Cardiac fibroblast (primary cell): ENCODE results near the gene PDE1C.

Experiments used
- DNase-seq, 2 donors: peaks; one replicate each; pipeline versions ENCODE4 v3.0.0 to v3.0.0-alpha.2; 2010; ENCODE audit warnings: low read depth in 2 of 2
- H3K4me3 ChIP-seq, 2 donors: replicated peaks in 1 of 2; 1 replicate in 1 of 2; 2 replicates in 1 of 2; pipeline ENCODE4 v1.5.1; 2011; ENCODE audit warnings: low read depth in 2 of 2, low read length in 2 of 2, mild to moderate bottlenecking in 2 of 2, moderate library complexity in 1 of 2
- CTCF ChIP-seq: IDR thresholded peaks from one replicate; pipeline ENCODE4 v1.5.1; 2011; ENCODE audit warnings: low read depth, mild to moderate bottlenecking, low read length, inconsistent platforms

PDE1C gene

GRCh38 chr7:31783221-31783620 lies 287.0 kb downstream of the PDE1C start:
- DNase-seq: no peak
- TF ChIP-seq CTCF: no peak
- H3K4me3 ChIP-seq: no peak overlapping the region

GRCh38 chr7:31782411-31782991 lies 287.7 kb downstream of the PDE1C start:
- peak; percentile 80 for TF ChIP-seq CTCF
- peak; percentile 69 to 80 for DNase-seq
- H3K4me3 ChIP-seq: no peak overlapping the region

GRCh38 chr7:31778296-31778695 lies 291.9 kb downstream of the PDE1C start:
- no peak overlapping the region for H3K4me3 ChIP-seq
- no peak for TF ChIP-seq CTCF
- DNase-seq: no peak

GRCh38 chr7:31776616-31777015 lies 293.6 kb downstream of the PDE1C start:
- DNase-seq: peak; percentile 56 to 72
- no peak for TF ChIP-seq CTCF
- no peak overlapping the region for H3K4me3 ChIP-seq

- no peak for DNase-seq
- no peak overlapping the region for H3K4me3 ChIP-seq
- TF ChIP-seq CTCF: no peak
Observed at GRCh38 chr7:31775556-31775955, 294.7 kb downstream of the PDE1C start.

- no peak for DNase-seq
- H3K4me3 ChIP-seq: no peak overlapping the region
- TF ChIP-seq CTCF: no peak
Observed at GRCh38 chr7:31772211-31772610, 298.0 kb downstream of the PDE1C start.

GRCh38 chr7:31767686-31768358 lies 302.4 kb downstream of the PDE1C start:
- H3K4me3 ChIP-seq: no peak overlapping the region
- no peak for DNase-seq
- TF ChIP-seq CTCF: no peak
